ENCODE results near the gene SURF1.
"Not testable (repeated sequence)": the region's sequence is repeated elsewhere in the genome, so short reads cannot be mapped to it uniquely, and the experiment has no call there.

Gene SURF1

DNA sequence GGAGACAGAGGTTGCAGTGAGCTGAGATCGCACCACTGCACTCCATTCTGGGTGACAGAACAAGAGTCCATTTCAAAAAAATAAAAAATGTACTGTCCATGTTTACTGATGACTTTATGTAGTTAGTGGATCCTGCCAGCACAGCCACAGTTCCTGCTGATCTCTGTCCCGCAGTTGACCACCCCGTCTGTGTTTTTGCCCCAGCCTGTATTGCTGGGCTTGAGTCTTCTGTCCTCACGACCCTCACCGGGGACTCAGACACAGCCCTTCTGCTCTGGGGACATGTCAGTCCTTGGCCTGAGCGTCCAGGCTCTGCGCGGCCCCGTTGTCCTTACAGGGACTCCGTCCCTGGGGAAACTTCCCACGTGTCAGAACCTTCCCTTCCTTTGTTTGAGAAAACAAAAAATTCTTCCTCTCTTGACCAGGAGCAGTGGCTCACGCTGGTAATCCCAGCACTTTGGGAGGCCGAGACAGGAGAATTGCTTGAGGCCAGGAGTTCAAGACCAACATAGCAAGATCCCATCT is 34.8 kb downstream of the SURF1 start:
- DNase-seq (ENCODE audit: extremely low read depth, low read depth): no peak
- TF ChIP-seq, protein P1, sequence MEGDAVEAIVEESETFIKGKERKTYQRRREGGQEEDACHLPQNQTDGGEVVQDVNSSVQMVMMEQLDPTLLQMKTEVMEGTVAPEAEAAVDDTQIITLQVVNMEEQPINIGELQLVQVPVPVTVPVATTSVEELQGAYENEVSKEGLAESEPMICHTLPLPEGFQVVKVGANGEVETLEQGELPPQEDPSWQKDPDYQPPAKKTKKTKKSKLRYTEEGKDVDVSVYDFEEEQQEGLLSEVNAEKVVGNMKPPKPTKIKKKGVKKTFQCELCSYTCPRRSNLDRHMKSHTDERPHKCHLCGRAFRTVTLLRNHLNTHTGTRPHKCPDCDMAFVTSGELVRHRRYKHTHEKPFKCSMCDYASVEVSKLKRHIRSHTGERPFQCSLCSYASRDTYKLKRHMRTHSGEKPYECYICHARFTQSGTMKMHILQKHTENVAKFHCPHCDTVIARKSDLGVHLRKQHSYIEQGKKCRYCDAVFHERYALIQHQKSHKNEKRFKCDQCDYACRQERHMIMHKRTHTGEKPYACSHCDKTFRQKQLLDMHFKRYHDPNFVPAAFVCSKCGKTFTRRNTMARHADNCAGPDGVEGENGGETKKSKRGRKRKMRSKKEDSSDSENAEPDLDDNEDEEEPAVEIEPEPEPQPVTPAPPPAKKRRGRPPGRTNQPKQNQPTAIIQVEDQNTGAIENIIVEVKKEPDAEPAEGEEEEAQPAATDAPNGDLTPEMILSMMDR (IDR thresholded peaks at IDR 0.05; ENCODE audit: low read depth, low read length, missing control alignments): no peak
- H3K4me3 ChIP-seq (replicated peaks; ENCODE audit: low read depth, low read length): no peak overlapping the region

DNA sequence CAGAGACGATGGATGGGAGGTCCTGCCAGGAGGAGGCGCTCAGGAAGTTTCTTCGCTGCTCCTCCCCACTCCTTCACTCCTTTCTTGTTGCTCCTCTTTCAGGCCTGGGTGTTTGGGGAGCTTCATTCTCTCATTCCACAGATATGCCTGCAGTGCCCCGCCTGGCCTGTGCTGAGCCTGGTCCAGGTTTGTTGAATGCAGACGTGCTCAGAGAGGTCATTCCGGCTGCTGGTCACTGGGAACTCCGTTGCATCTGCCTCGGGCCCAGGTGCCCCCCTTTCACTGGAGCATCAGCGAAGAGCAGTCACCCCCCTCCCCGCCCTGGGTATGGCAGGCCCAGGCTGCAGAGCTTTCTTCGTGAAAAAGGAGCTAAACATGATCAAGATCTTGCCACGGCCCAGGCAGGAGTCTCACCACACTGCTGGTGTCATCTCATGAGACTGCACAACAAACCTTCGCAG is 35.8 kb downstream of the SURF1 start:
- DNase-seq (ENCODE audit: extremely low read depth, low read depth): no peak
- TF ChIP-seq, protein P1 (IDR thresholded peaks at IDR 0.05; ENCODE audit: low read depth, low read length, missing control alignments): no peak
- H3K4me3 ChIP-seq (replicated peaks; ENCODE audit: low read depth, low read length): no peak overlapping the region

DNA sequence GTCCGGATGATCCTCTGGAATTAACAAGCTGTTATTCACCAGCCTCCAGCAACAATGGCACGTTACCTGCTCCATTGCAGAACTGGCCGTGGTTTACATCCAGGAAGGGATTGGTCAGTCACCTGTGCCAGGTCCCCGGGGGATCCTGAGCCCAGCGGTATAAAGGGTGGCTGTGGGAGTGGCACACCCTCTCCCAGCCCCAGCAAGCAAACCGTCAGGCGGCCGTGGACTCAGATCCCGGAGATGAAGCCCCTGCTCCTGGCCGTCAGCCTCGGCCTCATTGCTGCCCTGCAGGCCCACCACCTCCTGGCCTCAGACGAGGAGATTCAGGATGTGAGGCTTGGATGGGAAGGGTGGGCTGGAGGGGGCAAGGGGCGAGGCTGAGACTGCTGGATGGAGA is 38.7 kb downstream of the SURF1 start:
- not testable (repeated sequence) for H3K4me3 ChIP-seq (replicated peaks; ENCODE audit: low read depth, low read length); DNase-seq (ENCODE audit: extremely low read depth, low read depth)

DNA sequence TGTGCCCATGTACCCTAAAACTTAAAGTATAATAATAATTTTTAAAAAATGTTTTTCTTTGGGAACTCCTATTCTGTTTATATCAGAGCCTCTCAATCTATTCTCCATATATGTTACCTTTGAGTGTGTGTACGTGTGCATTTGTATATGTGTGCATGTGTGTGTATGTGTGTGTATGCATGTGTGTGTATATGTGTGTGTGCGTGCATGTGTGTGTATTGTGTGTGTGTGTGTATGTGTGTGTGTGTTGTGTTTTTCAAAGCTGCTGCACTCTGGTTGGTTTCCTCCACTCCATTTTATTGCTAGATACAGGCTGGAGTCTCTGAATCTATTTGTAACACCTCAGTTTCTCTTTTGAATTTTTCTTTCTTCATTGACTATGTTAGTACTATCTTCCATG is 40.3 kb downstream of the SURF1 start:
- no peak overlapping the region for H3K4me3 ChIP-seq (replicated peaks; ENCODE audit: low read depth, low read length)
- DNase-seq (ENCODE audit: extremely low read depth, low read depth): no peak
- TF ChIP-seq, protein P1 (IDR thresholded peaks at IDR 0.05; ENCODE audit: low read depth, low read length, missing control alignments): no peak

DNA sequence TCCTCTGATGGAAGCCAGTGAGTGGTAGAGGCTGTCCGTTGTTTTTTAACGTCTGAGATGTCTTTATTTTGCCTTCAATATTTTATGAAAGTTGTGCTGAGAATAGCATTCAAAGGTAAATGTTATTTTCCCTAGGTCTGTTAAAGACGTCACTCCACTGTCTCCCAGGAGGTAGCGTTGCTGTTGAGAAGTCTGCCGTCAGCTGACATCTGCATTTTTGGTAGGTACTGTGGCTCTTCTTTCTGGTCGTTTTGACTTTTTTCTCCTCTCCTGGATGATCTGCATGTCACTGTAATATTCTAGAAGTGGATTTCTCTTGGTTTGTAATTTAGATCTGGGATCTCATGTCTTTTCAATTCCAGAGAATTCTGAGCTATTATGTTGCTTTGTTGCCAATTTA is 46.7 kb downstream of the SURF1 start:
- TF ChIP-seq, protein P1 (IDR thresholded peaks at IDR 0.05; ENCODE audit: low read depth, low read length, missing control alignments): no peak
- no peak for DNase-seq (ENCODE audit: extremely low read depth, low read depth)
- no peak overlapping the region for H3K4me3 ChIP-seq (replicated peaks; ENCODE audit: low read depth, low read length)

DNA sequence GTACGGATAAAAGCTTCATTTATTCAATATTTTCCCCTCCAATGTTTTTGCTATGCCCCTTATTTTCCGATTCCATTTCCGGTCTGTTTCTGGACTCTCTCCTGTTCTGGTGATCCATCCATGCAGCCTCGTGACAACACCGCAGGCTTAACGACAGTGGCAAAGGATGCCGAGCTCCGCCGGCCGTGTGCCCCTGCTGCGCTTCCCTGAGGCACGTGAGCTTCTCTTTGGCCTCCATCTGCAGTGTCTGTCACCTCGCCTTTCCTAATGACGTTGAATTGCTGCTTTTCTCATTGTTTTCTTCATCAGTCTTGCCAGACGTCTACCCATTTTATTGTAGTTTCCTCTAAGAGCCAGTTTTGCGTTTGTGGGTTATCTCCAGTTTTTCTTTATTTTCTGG is 49.0 kb downstream of the SURF1 start:
- TF ChIP-seq, protein P1 (IDR thresholded peaks at IDR 0.05; ENCODE audit: low read depth, low read length, missing control alignments): no peak
- no peak overlapping the region for H3K4me3 ChIP-seq (replicated peaks; ENCODE audit: low read depth, low read length)
- no peak for DNase-seq (ENCODE audit: extremely low read depth, low read depth)

DNA sequence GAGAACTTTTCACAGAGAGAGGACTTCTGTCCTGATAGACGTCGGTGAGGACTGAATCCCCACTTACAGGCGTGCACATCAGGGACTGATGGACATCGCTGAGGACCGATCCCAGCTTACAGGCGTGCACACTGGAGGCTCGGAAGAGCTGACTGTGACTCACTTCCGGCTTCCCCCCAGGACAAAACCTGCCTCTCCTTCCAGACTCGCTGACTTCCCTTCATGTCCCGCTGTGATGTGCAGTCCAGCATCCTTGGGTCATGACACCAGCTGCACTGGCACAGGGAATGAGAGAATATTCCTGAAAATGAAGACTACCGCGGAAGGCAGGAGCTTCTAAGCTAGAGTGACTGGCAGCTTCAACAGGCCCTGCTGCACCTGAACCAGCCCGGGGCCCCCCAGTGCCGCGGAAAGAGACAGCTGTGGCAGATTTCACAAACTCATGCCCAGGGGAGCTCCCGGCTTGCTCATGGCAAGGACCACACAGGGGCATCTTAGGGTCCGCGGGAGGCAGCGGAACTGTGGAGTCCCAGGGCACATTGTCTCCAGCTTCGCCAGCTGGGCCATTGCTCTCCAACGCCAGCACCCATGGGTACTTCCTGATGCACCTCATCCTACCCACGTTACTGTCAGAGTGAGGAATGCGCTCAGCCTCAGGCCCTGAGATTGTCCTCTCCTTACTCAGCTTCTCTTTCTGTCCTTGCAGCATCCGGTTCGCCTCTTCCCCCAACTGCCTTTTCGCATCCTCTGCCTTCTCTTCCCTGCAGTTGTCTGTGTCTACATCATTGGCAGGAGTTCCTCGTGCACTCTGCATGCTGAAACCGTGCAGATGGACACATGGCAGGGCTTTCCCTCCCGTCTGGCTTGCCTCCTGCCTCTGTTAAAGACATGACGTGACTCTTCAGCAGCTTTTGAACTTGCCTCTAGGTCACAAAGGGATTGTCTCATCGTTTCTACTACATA is 49.8 kb downstream of the SURF1 start:
- no peak overlapping the region for H3K4me3 ChIP-seq (replicated peaks; ENCODE audit: low read depth, low read length)
- no peak for DNase-seq (ENCODE audit: extremely low read depth, low read depth)
- TF ChIP-seq, protein P1 (IDR thresholded peaks at IDR 0.05; ENCODE audit: low read depth, low read length, missing control alignments): no peak
